GM12878 (cell line): ENCODE results near the gene MS4A6E. TPM values are rescaled to one million over a fixed set of nuclear protein-coding genes. Genes with fewer than 3 reads are reported as not detected.

ENCODE experiments used
- BMI1 ChIP-seq: fragments of 450-650 bp; IDR thresholded peaks from 2 replicates; pipeline ENCODE4 v1.6.1; 2016; ENCODE audit warnings: mild to moderate bottlenecking, moderate library complexity, borderline replicate concordance
- BRCA1 ChIP-seq: IDR thresholded peaks from 2 replicates; pipeline ENCODE4 v1.6.1; 2011; ENCODE audit warnings: low read depth, low read length, improper control_type of control experiment
- CHD1 ChIP-seq: IDR thresholded peaks from 2 replicates; pipeline ENCODE4 v1.6.1; 2012; ENCODE audit warnings: low read depth, low read length, improper control_type of control experiment
- FOS ChIP-seq: IDR thresholded peaks from 3 replicates; pipeline ENCODE4 v1.6.1; 2011; ENCODE audit warnings: borderline replicate concordance; ENCODE audit not compliant: insufficient read length; ENCODE audit errors: extremely low read depth
- HDAC2 ChIP-seq: fragments of 200-600 bp; sonication (generic); IDR thresholded peaks from 2 replicates; pipeline ENCODE4 v1.6.1; 2017
- KAT2A ChIP-seq: conservative IDR thresholded peaks from 2 replicates; pipeline ENCODE4 v1.6.1; 2011; ENCODE audit warnings: low read depth, low read length; ENCODE audit not compliant: control insufficient read depth
- MAX ChIP-seq: IDR thresholded peaks from 2 replicates; pipeline ENCODE4 v1.6.1; 2012; ENCODE audit warnings: low read depth, low read length, improper control_type of control experiment
- MEF2B ChIP-seq: fragments of 450-650 bp; IDR thresholded peaks from 2 replicates; pipeline ENCODE4 v1.6.1; 2018; ENCODE audit warnings: mild to moderate bottlenecking, moderate library complexity; ENCODE audit not compliant: partially characterized antibody, poor library complexity, severe bottlenecking
- POLR2AphosphoS5 ChIP-seq: IDR thresholded peaks from 2 replicates; pipeline ENCODE4 v1.6.1; 2011; ENCODE audit warnings: mild to moderate bottlenecking, low read length, inconsistent platforms
- RELA ChIP-seq: fragments of 450-650 bp; IDR thresholded peaks from 2 replicates; pipeline ENCODE4 v1.8.0; 2014; ENCODE audit warnings: borderline replicate concordance; ENCODE audit not compliant: partially characterized antibody
- REST ChIP-seq: IDR thresholded peaks from 2 replicates; pipeline ENCODE4 v1.6.1; 2012; ENCODE audit warnings: mild to moderate bottlenecking, low read depth, low read length
- RFX5 ChIP-seq: IDR thresholded peaks from 2 replicates; pipeline ENCODE4 v1.6.1; 2011; ENCODE audit warnings: low read depth, low read length, improper control_type of control experiment
- SKIL ChIP-seq: fragments of 450-650 bp; IDR thresholded peaks from 2 replicates; pipeline ENCODE4 v1.6.1; 2017; ENCODE audit warnings: mild to moderate bottlenecking, low read depth, inconsistent platforms; ENCODE audit not compliant: poor library complexity, severe bottlenecking
- SMAD5 ChIP-seq: IDR thresholded peaks from 2 replicates; pipeline ENCODE4 v1.6.1; 2016; ENCODE audit warnings: antibody characterized with exemption, low read depth
- SMARCA5 ChIP-seq: fragments of 450-650 bp; IDR thresholded peaks from 2 replicates; pipeline ENCODE4 v1.6.1; 2017; ENCODE audit warnings: mild to moderate bottlenecking
- STAT3 ChIP-seq: IDR thresholded peaks from 2 replicates; pipeline ENCODE4 v1.6.1; 2011; ENCODE audit warnings: low read depth, low read length, improper control_type of control experiment
- TBL1XR1 ChIP-seq: IDR thresholded peaks from 2 replicates; pipeline ENCODE4 v1.6.1; 2012; ENCODE audit warnings: low read depth, low read length, improper control_type of control experiment
- ZBTB33 ChIP-seq: fragments of 450-650 bp; IDR thresholded peaks from 2 replicates; pipeline ENCODE4 v1.6.1; 2017; ENCODE audit warnings: mild to moderate bottlenecking
- ZBTB4 ChIP-seq: fragments of 450-650 bp; formaldehyde crosslinking; IDR thresholded peaks from 2 replicates; pipeline ENCODE4 v1.4.0; 2022; ENCODE audit warnings: mild to moderate bottlenecking, moderate library complexity
- ZNF217 ChIP-seq: fragments of 450-650 bp; IDR thresholded peaks from 2 replicates; pipeline ENCODE4 v1.6.1; 2017; ENCODE audit warnings: antibody characterized with exemption, mild to moderate bottlenecking
- polyA plus RNA-seq, 11 experiments: library from polyadenylated mRNA; depleted of rRNA in 4 of 11; unstranded in 6 of 11; stranded (reverse) in 5 of 11; fragments of >200 nt; fragmentation: Nextera tagmentation in 4 of 11; fragmentation: Illumina TruSeq in 1 of 11; extraction: Ambion mirVana in 4 of 11; extraction: Trizol in 1 of 11; gene quantifications; 1 replicate in 1 of 11; 2 replicates in 10 of 11; pipeline versions ENCODE4 v1.2.1 to v1.2.3, GENCODE V29; 2011 to 2016; ENCODE audit warnings: inconsistent platforms in 2 of 11, missing spikeins in 2 of 11, low read depth in 1 of 11
- total RNA-seq, 4 experiments: library from RNA; depleted of rRNA in 3 of 4; stranded (reverse); fragments of >200 nt in 3 of 4; fragmentation: Illumina TruSeq in 1 of 4; extraction: Trizol in 1 of 4; gene quantifications; 2 replicates each; pipeline versions ENCODE4 v1.2.1 to v1.2.3, GENCODE V29; 2013 to 2021

Gene MS4A6E
- total and polyA plus RNA-seq, 10 of the 15 experiments (the other 5 are each of a cell fraction or from before 2014, with no cell fraction given) = 0.14 to 0.86 (median 0.47) TPM; not detected in 5

- no peak for TF ChIP-seq ZBTB4
- TF ChIP-seq FOS = no peak
- no peak for TF ChIP-seq BRCA1
- peak; percentile 79 for TF ChIP-seq SKIL
- TF ChIP-seq ZNF217 = no peak
- TF ChIP-seq TBL1XR1 = 0 out of 2 replicates have a peak, but pooled peaks have one; percentile 47
- TF ChIP-seq SMARCA5 = no peak
- TF ChIP-seq MAX = no peak
- TF ChIP-seq CHD1 = no peak
- TF ChIP-seq RFX5 = no peak
- no peak for TF ChIP-seq HDAC2
- no peak for TF ChIP-seq KAT2A
- peak; percentile 69; the same call in 1 of the 2 replicates for TF ChIP-seq BMI1
- peak; percentile 56 for TF ChIP-seq MEF2B
- TF ChIP-seq STAT3 = no peak
- peak; percentile 78 for TF ChIP-seq REST
- no peak for TF ChIP-seq SMAD5
- no peak for TF ChIP-seq ZBTB33
- TF ChIP-seq RELA = no peak
- no peak; the same call in 1 of the 2 replicates for TF ChIP-seq POLR2AphosphoS5
These were observed 62.3 kb downstream of the MS4A6E start (continued) for GRCh38 chr11:60389279-60389910.
